GM21528 (cell line): ENCODE data around the gene PLBD2.

Experiments
- ATAC-seq: cut with Tn5 transposase; IDR thresholded peaks from one replicate; pipeline ENCODE4 v1.9.1; 2021; ENCODE audit warnings: mild to moderate bottlenecking, moderate library complexity; ENCODE audit not compliant: unreplicated experiment, low FRiP score

The PLBD2 gene

DNA sequence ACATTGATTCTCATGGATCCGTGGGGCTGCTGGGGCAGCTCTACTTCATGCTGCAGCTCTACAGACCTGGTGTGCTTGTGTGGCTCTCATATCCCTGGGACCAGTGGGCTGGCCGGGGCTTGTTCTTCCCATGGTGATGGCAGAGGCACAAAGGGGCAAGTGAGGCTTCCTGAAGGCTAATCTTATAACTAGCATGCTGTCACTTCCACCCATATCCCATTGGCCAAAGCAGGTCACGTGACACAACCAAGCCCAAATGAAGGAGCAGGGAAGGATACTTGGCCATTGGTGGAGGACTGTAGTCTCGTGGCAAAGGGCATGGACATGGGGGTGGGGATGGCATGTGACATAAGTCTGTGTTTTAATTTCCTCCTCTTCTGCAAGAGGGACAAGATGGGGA, 9.9 kb downstream of the PLBD2 start:
- no peak for ATAC-seq

DNA sequence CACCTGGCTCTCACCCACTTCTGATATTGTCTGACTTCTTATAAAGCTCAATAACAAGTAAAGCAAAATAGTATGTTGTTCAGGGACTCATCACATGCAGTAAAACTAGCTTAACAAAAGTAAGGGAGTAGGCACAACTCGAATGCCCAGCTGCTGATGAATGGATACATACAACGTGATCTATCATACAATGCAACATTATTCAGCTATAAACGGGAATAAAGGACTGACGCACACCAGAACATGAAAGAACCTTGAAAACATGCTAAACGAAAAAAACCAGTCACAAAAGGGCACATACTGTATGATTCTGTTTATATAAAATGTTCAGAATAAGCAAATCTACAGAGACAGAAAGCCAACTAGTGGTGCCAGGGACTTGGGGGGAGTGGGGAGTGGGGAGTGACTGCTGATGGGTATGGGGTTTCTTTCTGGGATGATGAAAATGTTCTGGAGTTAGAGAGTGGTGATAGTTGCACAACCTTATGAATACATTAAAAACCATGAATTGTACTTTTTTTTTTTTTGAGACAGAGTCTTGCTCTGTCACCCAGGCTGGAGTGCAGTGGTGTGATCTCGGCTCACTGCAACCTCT, 11.1 kb downstream of the PLBD2 start:
- no peak for ATAC-seq

DNA sequence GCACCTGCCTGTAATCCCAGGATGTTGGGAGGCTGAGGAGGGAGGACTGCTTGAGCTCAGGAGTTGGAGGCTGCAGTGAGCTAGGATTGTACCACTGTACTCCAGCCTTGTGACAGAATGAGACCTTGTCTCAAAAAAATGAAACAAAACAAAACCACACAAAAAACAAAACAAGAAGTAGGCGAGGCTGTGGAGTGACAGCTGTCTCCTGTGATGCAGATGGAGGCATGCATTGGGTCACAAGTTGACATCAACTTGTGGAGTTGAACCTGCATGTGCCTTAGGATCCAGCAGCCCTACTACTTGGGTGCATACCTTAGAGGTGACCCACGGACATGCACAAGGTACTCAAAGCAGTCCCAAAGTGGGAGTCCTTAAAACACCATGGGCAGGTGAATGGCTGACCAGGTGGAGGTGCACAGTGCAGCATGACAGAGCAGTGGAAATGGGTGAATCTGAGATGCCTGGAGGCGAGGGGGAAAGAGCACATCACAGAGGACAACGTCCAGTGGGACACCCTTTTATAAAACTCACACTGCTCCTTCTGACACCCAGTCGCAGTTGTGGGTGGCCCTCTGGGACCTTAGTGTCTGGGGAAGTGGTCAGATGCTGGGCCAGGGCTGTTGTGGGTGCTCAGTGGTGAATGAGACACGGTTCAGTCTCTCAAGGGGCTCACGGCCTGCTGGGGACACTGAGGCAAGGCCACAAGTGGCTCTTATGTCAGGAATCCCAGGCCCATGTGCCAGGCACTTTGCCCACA, 12.7 kb downstream of the PLBD2 start:
- no peak for ATAC-seq

DNA sequence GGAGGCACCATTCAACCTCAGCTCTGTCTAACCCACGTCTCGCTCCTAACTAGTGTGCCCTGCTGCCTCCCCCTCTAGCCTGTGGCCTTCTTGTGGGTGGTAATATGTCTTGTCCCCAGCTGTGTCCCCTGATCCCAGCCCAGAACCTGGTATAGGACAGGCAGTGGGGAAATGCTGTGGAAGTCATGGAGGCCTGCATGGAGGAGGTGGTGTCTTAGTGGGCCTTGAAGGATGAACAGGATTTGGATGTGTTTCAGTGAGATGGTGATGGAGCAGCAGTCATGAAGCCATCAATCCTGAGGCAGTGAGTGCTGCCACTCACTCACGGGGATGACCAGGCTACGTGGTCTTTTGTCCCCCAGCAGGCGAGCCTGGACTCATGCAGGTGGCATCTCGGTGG, 13.4 kb downstream of the PLBD2 start:
- no peak for ATAC-seq

DNA sequence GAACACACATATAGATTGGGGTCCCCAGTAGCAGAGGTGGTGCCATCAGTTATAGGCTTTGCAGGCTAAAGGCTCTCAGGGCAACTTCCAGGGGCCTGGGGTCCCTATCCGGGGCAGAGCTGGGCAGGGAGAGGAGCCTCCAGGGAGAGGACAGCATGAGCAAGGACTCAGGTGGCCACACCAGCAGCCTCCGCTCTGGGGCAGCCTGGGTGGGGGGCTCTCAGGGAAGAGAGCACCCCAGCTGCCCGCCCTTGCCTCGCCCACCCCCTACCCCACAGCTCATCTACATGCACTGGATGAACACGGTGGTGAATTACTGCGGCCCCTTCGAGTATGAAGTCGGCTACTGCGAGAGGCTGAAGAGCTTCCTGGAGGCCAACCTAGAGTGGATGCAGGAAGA, 14.0 kb downstream of the PLBD2 start:
- ATAC-seq: no peak

DNA sequence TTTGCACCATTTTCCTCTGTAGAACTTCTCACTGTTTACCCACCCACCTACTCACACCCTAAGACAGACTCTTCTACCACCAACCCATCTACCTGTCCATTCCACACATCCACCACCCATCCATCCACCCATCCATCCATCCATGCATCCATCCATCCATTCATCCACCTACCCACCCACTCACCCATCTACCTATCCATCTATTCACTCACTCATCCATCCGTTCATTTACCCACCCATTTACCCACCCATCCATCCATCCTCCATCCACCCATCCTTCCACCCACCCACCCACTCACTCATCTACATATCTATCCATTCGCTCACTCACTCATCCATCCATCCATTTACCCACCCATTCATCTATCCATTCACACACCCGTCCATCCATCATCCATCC, 15.1 kb downstream of the PLBD2 start:
- ATAC-seq: no peak

DNA sequence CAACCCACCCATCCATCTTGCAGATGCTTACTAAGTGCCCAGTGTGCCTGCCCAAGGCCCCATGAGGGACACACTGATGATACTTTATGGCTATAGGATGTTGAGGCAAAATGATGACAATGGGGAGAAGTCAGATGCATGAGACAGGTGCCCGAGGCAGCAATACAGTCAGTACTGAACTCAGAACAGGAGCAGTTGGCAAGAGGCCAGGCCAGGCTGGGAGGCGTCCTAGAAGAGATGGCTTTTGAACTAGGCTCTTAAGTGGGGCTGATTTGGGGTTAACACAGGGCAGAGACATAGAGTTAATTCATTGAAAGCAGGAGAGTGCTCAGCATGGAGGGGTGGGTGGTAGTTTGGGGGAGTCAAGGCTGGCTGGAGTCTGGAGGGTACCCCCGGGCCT, 15.6 kb downstream of the PLBD2 start:
- ATAC-seq: no peak

DNA sequence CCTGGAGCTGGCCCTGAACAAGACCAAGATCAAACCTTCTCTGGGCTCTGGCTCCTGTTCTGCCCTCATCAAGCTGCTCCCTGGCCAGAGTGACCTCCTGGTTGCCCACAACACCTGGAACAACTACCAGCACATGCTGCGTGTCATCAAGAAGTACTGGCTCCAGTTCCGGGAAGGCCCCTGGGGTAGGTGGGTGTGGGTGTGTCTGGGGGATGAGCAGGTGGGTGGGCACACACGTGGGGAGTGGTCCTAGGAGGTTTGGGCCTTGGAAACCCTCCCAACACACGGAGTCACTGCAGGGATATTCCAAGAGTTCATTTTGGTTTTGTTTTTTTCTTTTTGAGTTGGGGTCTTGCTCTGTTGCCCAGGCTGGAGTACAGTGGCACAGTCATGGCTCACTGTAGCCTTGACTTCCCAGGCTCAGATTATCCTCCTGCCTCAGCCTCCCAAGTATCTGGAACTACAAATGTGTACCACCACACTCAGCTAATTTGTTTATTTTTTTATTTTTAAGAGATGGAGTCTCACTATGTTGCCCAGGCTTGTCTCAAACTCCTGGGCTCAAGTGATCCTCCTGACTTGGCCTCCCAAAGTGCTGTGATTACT, 16.5 kb downstream of the PLBD2 start:
- no peak for ATAC-seq

DNA sequence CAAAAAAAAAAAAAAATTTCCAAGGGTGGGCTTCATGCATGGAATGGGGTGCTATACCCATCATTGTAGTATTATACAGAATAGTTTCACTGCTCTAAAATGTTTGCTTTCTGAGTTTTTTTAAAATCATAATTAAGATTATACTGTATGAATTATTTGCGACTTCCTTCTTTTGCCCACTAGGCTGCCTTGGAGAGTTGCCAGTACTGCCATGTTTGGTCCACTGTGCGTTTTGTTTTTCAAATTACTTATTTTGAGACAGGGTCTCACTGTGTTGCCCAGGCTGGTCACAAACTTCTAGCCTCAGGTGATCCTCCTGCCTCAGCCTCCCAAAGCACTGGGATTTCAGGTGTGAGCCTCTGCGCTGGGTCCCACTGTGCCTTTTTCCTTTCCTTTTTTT, 19.9 kb downstream of the PLBD2 start:
- no peak for ATAC-seq

DNA sequence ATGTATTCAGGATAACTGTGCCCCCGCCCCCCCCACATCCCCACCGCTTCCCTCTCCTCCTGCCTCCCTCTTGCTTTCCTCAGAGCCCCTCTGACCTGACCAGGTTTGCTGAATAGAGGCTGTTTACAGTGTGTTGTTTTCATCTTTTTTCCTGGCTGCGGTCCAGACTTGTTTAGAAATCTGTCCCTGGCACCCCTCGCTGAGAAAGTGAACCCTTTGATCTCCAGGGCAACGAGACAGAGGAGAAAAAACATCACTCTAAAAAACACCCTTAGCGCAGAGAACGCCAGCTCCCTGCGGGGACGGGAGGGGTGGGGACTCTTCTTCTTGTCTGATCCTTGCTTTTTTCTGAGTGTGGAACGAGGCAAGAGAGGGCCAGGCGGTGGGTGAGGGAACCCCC, 22.8 kb downstream of the PLBD2 start:
- no peak for ATAC-seq

DNA sequence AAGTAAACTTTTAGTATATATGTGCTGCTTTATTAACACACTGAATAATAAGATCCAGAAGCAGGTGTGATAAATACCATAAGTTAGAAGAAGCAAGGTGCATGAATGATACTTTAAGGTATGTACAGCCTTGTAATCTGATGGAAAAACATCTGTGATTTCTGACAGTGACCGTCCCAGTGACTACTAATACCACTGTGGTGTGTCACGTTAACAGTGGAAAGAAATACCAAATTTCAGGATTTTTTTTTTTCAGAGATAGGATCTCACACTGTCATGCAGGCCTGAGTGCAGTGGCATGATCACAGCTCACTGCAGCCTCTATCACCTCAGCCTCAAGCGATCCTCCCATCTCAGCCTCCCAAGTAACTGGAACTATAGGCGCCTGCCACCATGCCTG, 23.8 kb downstream of the PLBD2 start:
- no peak for ATAC-seq

DNA sequence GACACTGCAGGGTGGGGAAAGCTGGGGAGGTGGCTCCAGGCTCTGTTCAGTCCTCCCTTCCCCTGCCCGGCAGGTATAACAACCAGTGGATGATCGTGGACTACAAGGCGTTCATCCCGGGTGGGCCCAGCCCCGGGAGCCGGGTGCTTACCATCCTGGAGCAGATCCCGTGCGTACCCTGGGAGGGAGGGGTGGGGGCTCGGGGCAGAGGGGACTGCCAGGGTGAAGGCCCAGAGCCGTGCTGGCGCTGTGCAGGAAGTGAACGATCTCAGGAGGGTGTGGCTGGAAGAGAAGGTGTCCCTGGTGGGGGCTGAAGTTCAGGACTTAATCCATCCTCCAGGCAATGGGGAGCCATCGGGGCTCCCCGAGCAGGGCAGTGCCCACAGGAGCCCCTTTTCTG, 26.4 kb downstream of the PLBD2 start:
- ATAC-seq: no peak

DNA sequence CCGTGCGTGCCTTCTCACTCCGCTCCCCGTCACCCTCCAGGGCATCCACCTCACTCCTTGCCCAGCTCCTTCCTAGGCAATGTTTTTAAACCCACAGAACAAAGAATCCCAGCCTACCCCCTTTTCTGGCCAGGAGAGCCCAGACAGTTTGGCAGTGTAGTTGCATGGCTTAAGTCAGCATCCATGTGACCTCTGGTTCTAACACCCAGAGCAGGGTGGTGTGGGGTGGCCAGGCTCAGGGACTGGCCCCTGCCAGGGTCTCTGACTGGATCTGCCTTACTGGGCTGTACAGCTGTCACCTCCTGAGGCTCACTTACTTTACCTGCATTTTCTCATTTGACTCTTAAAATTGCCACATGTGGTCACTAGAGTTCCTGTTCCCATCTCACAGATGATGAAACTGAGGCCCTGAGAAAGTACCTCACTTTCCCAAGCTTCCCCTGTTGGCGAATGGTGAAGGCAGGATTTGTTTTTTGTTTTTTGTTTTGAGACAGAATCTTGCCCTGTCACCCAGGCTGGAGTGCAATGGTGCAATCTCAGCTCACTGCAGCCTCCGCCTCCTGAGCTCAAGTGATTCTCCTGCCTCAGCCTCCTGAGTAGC, 27.0 kb downstream of the PLBD2 start:
- ATAC-seq: no peak

DNA sequence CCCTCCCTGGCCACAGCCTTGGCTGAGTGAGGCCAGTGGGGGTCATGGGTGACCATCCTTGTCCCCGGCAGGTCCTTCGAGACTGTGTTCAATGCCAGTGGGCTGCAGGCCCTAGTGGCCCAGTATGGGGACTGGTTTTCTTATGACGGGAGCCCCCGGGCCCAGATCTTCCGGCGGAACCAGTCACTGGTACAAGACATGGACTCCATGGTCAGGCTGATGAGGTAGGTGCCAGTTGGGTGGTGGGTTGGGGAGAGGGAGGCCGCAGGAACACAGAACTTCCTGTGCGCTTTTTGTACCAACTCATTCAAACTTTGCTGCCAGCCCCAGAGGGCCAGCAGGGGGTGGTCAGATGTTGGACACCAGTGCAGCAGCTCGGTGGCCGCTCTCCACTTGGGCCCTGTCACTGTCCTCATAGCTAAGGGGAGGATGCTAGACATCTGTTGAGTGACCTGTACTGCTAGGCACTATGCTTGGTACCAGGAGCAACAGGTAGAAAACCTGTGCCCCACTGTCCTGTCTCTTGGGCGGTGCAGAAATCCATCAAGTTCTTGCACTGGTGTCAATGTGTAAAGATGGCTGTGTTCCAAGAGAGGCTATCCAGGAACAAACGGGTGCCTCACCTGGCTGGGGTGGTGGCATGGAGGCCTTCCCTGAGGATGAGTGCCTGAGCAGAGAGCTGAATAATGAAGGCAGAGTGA, 28.6 kb downstream of the PLBD2 start:
- no peak for ATAC-seq

DNA sequence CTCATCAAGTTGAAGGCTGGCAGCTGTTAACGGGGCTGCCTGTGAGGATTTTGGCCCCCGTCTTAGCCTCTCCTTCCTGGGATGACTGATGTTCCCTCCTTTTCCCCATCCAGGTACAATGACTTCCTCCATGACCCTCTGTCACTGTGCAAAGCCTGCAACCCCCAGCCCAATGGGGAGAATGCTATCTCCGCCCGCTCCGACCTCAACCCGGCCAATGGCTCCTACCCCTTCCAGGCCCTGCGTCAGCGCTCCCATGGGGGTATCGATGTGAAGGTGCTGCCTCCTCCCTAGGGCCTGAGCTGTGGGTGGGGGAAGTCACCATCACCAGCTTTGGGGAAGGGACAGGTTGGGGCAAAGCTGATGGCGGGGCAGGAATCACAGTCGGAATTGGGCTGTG, 29.2 kb downstream of the PLBD2 start:
- ATAC-seq: no peak

DNA sequence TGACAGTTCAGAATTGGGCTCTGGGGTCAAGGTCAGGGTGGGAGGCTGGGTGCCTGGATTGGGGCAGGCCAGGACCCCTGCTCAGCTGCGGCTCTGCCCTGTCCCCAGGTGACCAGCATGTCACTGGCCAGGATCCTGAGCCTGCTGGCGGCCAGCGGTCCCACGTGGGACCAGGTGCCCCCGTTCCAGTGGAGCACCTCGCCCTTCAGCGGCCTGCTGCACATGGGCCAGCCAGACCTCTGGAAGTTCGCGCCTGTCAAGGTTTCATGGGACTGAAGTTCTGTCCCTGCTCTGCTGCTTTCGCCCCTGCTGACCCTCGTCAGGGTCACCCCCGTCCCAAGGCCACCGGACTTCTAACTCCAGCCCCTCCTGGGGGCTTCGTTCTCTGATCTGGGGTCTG, 30.0 kb downstream of the PLBD2 start:
- ATAC-seq: no peak

DNA sequence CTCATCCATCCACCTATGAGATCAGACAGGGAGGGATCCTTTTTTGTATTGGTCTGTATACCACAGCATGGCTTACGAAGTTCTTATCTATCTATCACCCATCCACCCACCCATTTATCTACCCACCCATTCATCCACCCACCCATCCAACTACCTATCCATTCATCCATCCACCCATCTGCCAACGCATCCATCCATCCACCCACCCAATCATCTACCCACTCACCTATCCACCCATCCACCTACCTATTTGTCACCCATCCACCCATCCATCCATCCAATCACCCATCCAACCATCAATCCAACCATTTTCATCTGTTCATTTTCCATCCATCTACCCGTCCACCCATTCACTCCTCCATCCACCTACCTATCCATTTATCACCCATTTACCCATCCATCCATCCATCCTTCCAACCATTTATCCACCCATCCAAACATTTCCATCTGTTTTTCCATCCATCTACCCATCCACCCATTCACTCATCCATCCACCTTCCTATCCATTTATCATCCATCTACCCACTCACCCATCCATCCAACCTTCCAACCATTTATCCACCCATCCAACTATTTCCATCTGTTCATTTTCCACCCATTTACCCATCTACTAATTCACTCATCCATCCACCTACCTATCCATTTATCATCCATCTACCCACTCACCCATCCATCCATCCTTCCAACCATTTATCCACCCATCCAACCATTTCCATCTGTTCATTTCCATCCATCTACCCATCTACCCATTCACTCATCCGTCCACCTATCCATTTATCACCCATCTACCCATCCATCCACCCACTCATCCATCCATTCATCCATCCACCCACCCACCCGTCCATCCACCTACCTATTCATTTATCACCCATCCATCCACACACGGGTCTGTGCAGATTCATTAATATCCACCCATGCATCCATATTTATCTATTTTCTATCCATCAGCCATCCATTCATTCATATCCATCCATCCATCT, 32.0 kb downstream of the PLBD2 start:
- ATAC-seq: no peak

DNA sequence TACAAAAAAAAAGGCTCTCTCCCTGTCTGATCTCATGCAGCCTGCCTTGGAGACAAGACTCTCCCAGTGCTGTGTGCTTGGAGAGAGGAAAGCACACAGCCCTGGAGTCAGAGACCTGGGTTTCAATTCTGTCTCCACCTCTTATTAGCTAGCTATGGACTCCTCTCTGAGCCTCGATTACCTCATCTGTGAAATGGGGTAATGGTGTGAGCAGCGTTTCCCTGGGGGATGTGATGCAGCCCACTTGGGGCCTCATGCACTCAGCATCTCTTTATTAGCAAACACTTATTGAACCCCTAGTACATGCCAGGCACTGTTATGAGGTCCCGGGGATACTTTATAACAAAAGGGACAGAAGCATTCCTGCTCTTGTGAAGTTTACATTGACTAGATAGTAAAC, 32.8 kb downstream of the PLBD2 start:
- no peak for ATAC-seq

DNA sequence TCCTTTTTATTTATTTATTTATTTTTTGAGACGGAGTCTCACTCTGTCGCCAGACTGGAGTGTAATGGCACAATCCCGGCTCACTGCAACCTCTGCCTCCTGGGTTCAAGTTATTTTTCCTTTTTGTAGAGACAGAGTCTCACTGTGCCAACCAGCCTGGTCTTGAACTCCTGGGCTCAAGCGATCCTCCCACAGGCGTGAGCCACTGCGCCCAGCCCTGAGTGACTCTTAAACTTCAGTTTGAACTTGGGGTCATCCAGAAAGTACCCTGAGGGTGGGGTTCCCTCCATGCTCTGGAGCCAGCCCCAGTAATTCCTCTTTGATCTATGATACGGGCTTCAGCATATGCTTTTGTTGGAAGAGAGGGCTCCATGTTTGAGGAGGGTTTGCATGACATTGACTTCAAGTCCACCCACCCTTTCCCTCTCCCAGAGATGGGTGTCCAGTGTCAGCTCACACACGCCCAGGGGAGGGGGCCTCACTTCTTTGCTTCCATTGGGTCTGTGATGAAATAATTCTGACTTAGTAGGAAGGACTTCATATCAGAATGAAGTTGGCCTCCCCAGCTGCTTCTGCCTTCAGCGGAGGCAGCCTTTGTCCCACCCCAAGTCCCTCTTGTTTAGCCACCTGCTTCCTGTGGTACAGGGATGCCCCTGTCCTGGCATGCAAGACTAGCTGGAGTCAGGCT, 33.4 kb downstream of the PLBD2 start:
- no peak for ATAC-seq
